Liver (tissue), 3 donors: ENCODE data around the gene PLCB4.

ENCODE experiments used
- ATF3 ChIP-seq: IDR thresholded peaks from 2 replicates; pipeline ENCODE4 v1.6.1; 2016; ENCODE audit warnings: antibody characterized with exemption
- MAX ChIP-seq: IDR thresholded peaks from 2 replicates; pipeline ENCODE4 v1.6.1; 2016; ENCODE audit warnings: antibody characterized with exemption
- YY1 ChIP-seq: IDR thresholded peaks from 2 replicates; pipeline ENCODE4 v1.6.1; 2016; ENCODE audit warnings: antibody characterized with exemption, mild to moderate bottlenecking
- TF ChIP-seq, protein P1 (sequence below): fragments of 150-350 bp; IDR thresholded peaks from 2 replicates; pipeline ENCODE4 v1.5.1; 2017; ENCODE audit warnings: improper control_type of control experiment, low read depth, low read length; ENCODE audit not compliant: missing input control
- donor health status: healthy.
- donor health status: healthy.

GRCh38 chr20:9166153-9166780 is 97.4 kb downstream of the PLCB4 start:
- TF ChIP-seq, protein P1, sequence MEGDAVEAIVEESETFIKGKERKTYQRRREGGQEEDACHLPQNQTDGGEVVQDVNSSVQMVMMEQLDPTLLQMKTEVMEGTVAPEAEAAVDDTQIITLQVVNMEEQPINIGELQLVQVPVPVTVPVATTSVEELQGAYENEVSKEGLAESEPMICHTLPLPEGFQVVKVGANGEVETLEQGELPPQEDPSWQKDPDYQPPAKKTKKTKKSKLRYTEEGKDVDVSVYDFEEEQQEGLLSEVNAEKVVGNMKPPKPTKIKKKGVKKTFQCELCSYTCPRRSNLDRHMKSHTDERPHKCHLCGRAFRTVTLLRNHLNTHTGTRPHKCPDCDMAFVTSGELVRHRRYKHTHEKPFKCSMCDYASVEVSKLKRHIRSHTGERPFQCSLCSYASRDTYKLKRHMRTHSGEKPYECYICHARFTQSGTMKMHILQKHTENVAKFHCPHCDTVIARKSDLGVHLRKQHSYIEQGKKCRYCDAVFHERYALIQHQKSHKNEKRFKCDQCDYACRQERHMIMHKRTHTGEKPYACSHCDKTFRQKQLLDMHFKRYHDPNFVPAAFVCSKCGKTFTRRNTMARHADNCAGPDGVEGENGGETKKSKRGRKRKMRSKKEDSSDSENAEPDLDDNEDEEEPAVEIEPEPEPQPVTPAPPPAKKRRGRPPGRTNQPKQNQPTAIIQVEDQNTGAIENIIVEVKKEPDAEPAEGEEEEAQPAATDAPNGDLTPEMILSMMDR, result no peak
- TF ChIP-seq ATF3, result no peak
- TF ChIP-seq YY1, result no peak
- TF ChIP-seq MAX, result no peak
